ENCODE data around the gene FARP1. TPM values are rescaled to one million over a fixed set of nuclear protein-coding genes. Genes with fewer than 3 reads are reported as not detected.

The FARP1 gene
- total RNA-seq, 4 donors from 2014 or later, result 21.2 to 56.5 (median 35.1) TPM

GRCh38 chr13:98489446-98490194 is 346.7 kb downstream of the FARP1 start:
- 86% methylated on average over 8 of the region's 8 CpGs for WGBS
- TF ChIP-seq EP300 (IDR thresholded peaks at IDR 0.05) (no peak), POLR2AphosphoS5 (IDR thresholded peaks at IDR 0.05) (no peak), POLR2A (IDR thresholded peaks at IDR 0.05; ENCODE audit: low read depth) (no peak), CTCF (IDR thresholded peaks at IDR 0.05) (no peak)

GRCh38 chr13:98490195-98490836 is 347.4 kb downstream of the FARP1 start:
- Histone ChIP-seq H3K27me3 (no peaks in the 10 kb centered on the region), H3K36me3 (no peaks in the 10 kb centered on the region), H3K9me3 (no peaks in the 10 kb centered on the region), H3K4me1 (peaks cover 50 to 99% (median 98%) of the 10 kb centered on the region in 4 donors), H3K27ac (replicated peaks in 1 of 4) (no peak overlapping the region), H3K4me3 (no peak overlapping the region)
- no peak for DNase-seq (ENCODE audit: extremely low spot score)
- intact Hi-C loops (cut with DNase I), result no loop called here
- TF ChIP-seq EP300 (IDR thresholded peaks at IDR 0.05) (no peak), POLR2AphosphoS5 (IDR thresholded peaks at IDR 0.05) (no peak), POLR2A (IDR thresholded peaks at IDR 0.05; ENCODE audit: low read depth) (no peak), CTCF (IDR thresholded peaks at IDR 0.05) (no peak)
- 70% methylated on average over 9 of the region's 9 CpGs for WGBS

More at GRCh38 chr13:98489446-98490194, 346.7 kb downstream of the FARP1 start:
- H3K36me3 ChIP-seq, result no peaks in the 10 kb centered on the region
- intact Hi-C loops (cut with DNase I), result no loop called here
- no peaks in the 10 kb centered on the region for H3K27me3 ChIP-seq
- no peaks in the 10 kb centered on the region for H3K9me3 ChIP-seq
- H3K4me3 ChIP-seq, result no peak overlapping the region
- no peak for DNase-seq (ENCODE audit: extremely low spot score)
- peak overlapping the region in 1 of 4 donors; percentile 14 for H3K27ac ChIP-seq (replicated peaks in 1 of 4)
- peaks cover 57 to 99% (median 98%) of the 10 kb centered on the region in 4 donors for H3K4me1 ChIP-seq

GRCh38 chr13:98490866-98491265 is 348.0 kb downstream of the FARP1 start:
- TF ChIP-seq CTCF (IDR thresholded peaks at IDR 0.05) (no peak), POLR2A (IDR thresholded peaks at IDR 0.05; ENCODE audit: low read depth) (no peak), POLR2AphosphoS5 (IDR thresholded peaks at IDR 0.05) (no peak), EP300 (IDR thresholded peaks at IDR 0.05) (no peak)
- Histone ChIP-seq H3K4me1 (peaks cover 47 to 99% (median 98%) of the 10 kb centered on the region in 4 donors), H3K4me3 (no peak overlapping the region), H3K36me3 (no peaks in the 10 kb centered on the region), H3K27me3 (no peaks in the 10 kb centered on the region), H3K9me3 (no peaks in the 10 kb centered on the region), H3K27ac (replicated peaks in 1 of 4) (no peak overlapping the region)
- intact Hi-C loops (cut with DNase I), result no loop called here
- 90% methylated on average over 8 of the region's 8 CpGs for WGBS
- DNase-seq (ENCODE audit: extremely low spot score), result no peak

- no peak overlapping the region for H3K4me3 ChIP-seq
- intact Hi-C loops (cut with DNase I), result no loop called here
- TF ChIP-seq EP300 (IDR thresholded peaks at IDR 0.05) (no peak), POLR2A (IDR thresholded peaks at IDR 0.05; ENCODE audit: low read depth) (no peak), CTCF (IDR thresholded peaks at IDR 0.05) (no peak), POLR2AphosphoS5 (IDR thresholded peaks at IDR 0.05) (no peak)
- no peaks in the 10 kb centered on the region for H3K27me3 ChIP-seq
- no peak for DNase-seq (ENCODE audit: extremely low spot score)
- 78% methylated on average over 6 of the region's 6 CpGs for WGBS
- H3K4me1 ChIP-seq, result peaks cover 49 to 99% (median 98%) of the 10 kb centered on the region in 4 donors
- no peaks in the 10 kb centered on the region for H3K9me3 ChIP-seq
- peak overlapping the region; percentile 6 to 54 (median 52) for H3K27ac ChIP-seq (replicated peaks in 1 of 4)
- no peaks in the 10 kb centered on the region for H3K36me3 ChIP-seq
Measured at GRCh38 chr13:98492335-98493041, 349.6 kb downstream of the FARP1 start.

Measured in esophagus muscularis mucosa (tissue), 4 donors.